ENCODE results near the gene PSMA8. TPM values are rescaled to one million over a fixed set of nuclear protein-coding genes. Genes with fewer than 3 reads are reported as not detected.
A peak's percentile ranks its signal among the peaks of the same experiment; 100 is the strongest.

PSMA8 gene
- total and polyA plus RNA-seq, 7 donors, result 0.29 TPM; not detected in 6

GRCh38 chr18:26215247-26215970 lies 81.7 kb downstream of the PSMA8 start:
- H3K27me3 ChIP-seq, result no peaks in the 10 kb centered on the region
- intact Hi-C loops (cut with DNase I), result no loop called here
- 31 to 39% methylated on average over 7 of the region's 7 CpGs for WGBS, 2 donors

GRCh38 chr18:26225022-26225693 lies 91.5 kb downstream of the PSMA8 start:
- WGBS, 2 donors, result 79 to 87% methylated on average over 7 of the region's 7 CpGs
- no peak for TF ChIP-seq CTCF (IDR thresholded peaks at IDR 0.05)
- no peak for TF ChIP-seq POLR2A (IDR thresholded peaks at IDR 0.05)
- no peak for TF ChIP-seq EP300 (IDR thresholded peaks at IDR 0.05)
- TF ChIP-seq POLR2AphosphoS5 (IDR thresholded peaks at IDR 0.05), result no peak
- no peaks in the 10 kb centered on the region for H3K36me3 ChIP-seq
- H3K9me3 ChIP-seq, result no peaks in the 10 kb centered on the region
- intact Hi-C loops (cut with DNase I), result loop anchor here (2.0 kb wide), 1 partner anchor 134 kb away; the partner anchor contains the start of gene SS18
- H3K4me1 ChIP-seq, result peaks cover 0 to 28% (median 18%) of the 10 kb centered on the region in 4 donors
- H3K4me3 ChIP-seq, result no peak overlapping the region
- H3K27me3 ChIP-seq, result no peaks in the 10 kb centered on the region
- peak overlapping the region in 1 of 4 donors; percentile 84 for H3K27ac ChIP-seq
- no peak for DNase-seq

More at GRCh38 chr18:26215247-26215970, 81.7 kb downstream of the PSMA8 start:
- no peaks in the 10 kb centered on the region for H3K4me1 ChIP-seq
- no peak for DNase-seq
- H3K4me3 ChIP-seq, result no peak overlapping the region
- no peak overlapping the region for H3K27ac ChIP-seq
- TF ChIP-seq CTCF (IDR thresholded peaks at IDR 0.05) (no peak), POLR2A (IDR thresholded peaks at IDR 0.05) (no peak), POLR2AphosphoS5 (IDR thresholded peaks at IDR 0.05) (no peak), EP300 (IDR thresholded peaks at IDR 0.05) (no peak)
- H3K9me3 ChIP-seq, result no peaks in the 10 kb centered on the region
- no peaks in the 10 kb centered on the region for H3K36me3 ChIP-seq

GRCh38 chr18:26225915-26226228 lies 92.2 kb downstream of the PSMA8 start:
- Histone ChIP-seq H3K4me3 (peak overlapping the region; percentile 71 to 99 (median 88)), H3K27ac (peak overlapping the region; percentile 77 to 86 (median 83)), H3K27me3 (no peaks in the 10 kb centered on the region), H3K4me1 (peaks cover 0 to 28% (median 18%) of the 10 kb centered on the region in 4 donors), H3K36me3 (no peaks in the 10 kb centered on the region), H3K9me3 (no peaks in the 10 kb centered on the region)
- 2 to 10% methylated on average over 8 of the region's 8 CpGs for WGBS, 2 donors
- intact Hi-C loops (cut with DNase I), result loop anchor here (2.0 kb wide), 1 partner anchor 135 kb away; the partner anchor contains the start of gene SS18
- no peak for DNase-seq
- TF ChIP-seq POLR2AphosphoS5 (IDR thresholded peaks at IDR 0.05) (no peak), CTCF (IDR thresholded peaks at IDR 0.05) (no peak), EP300 (IDR thresholded peaks at IDR 0.05) (no peak), POLR2A (IDR thresholded peaks at IDR 0.05) (no peak)

- Histone ChIP-seq H3K9me3 (no peaks in the 10 kb centered on the region), H3K27ac (peak within 1 kb of the TSS; percentile 77 to 86 (median 83)), H3K36me3 (no peaks in the 10 kb centered on the region), H3K4me3 (peak within 1 kb of the TSS; percentile 71 to 99 (median 88)), H3K4me1 (peaks cover 0 to 28% (median 18%) of the 10 kb centered on the region in 4 donors), H3K27me3 (no peaks in the 10 kb centered on the region)
- DNase-seq, result peak; percentile 97
- intact Hi-C loops (cut with DNase I), result no loop called here
- TF ChIP-seq POLR2AphosphoS5 (IDR thresholded peaks at IDR 0.05) (peak; percentile 41 to 92 (median 67)), POLR2A (IDR thresholded peaks at IDR 0.05) (no peak), CTCF (IDR thresholded peaks at IDR 0.05) (no peak), EP300 (IDR thresholded peaks at IDR 0.05) (no peak)
- WGBS, 2 donors, result 0% methylated on average over 101 of the region's 101 CpGs
These were observed 92.8 kb downstream of the PSMA8 start, which contains the start of gene TAF4B for GRCh38 chr18:26226229-26227050. TSS of gene TAF4B (plus strand) at chr18:26226445. CDS start at chr18:26226934, 489 bp downstream.

All from sigmoid colon (tissue), 7 donors.